Measurements from ENCODE around the gene EDDM13.
"Not testable (repeated sequence)": the region's sequence is repeated elsewhere in the genome, so short reads cannot be mapped to it uniquely, and the experiment has no call there.

The EDDM13 gene, protein sequence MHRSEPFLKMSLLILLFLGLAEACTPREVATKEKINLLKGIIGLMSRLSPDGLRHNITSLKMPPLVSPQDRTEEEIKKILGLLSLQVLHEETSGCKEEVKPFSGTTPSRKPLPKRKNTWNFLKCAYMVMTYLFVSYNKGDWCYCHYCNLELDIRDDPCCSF

GRCh38 chr19:56272161-56272798 lies at the start of gene EDDM13:
Gene EDDM13, plus strand, starts transcription at chr19:56272748. Its CDS starts 87 bp downstream, at chr19:56272835.
- no peaks in the 10 kb centered on the region for H3K36me3 ChIP-seq (ENCODE audit: control insufficient read depth in 2 of 2, insufficient read depth in 2 of 2, low read length in 2 of 2)
- no peaks in the 10 kb centered on the region for H3K9me3 ChIP-seq (ENCODE audit: control insufficient read depth in 2 of 2, low read length in 2 of 2)
- H3K27me3 ChIP-seq (ENCODE audit: control insufficient read depth in 2 of 2, insufficient read depth in 2 of 2, low read length in 2 of 2), result no peaks in the 10 kb centered on the region
- H3K4me3 ChIP-seq (ENCODE audit: low read length in 2 of 2), result no peak within 1 kb of the TSS
- H3K9ac ChIP-seq (ENCODE audit: low read depth in 1 of 2, low read length in 2 of 2), result no peak within 1 kb of the TSS
- no peak within 1 kb of the TSS for H3K27ac ChIP-seq (ENCODE audit: low read depth in 2 of 2, low read length in 2 of 2)
- no peaks in the 10 kb centered on the region for H3K4me1 ChIP-seq (ENCODE audit: control insufficient read depth in 2 of 2, insufficient read depth in 2 of 2, low read length in 2 of 2)

DNA sequence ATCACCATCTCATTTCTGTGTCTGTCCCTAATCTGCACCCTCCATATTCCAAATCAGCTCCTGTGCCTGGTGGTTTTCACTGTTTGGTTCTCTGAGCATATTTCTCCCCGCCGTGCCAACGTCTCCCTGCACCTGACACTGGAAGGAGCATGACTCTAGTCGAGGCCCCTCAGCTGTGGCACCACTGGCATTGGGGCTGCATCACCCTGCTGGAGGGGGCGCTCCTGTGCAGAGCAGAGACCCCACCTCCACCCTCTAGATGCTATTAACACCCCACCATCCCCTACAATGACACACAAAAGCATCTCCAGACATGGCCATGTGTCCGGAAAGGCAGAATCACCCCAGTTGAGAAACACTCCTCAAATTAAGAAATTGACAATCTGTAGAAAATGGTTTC lies 49.6 kb upstream of the EDDM13 start:
- no peaks in the 10 kb centered on the region for H3K9me3 ChIP-seq (ENCODE audit: control insufficient read depth in 2 of 2, low read length in 2 of 2)
- H3K36me3 ChIP-seq (ENCODE audit: control insufficient read depth in 2 of 2, insufficient read depth in 2 of 2, low read length in 2 of 2), result no peaks in the 10 kb centered on the region
- no peak overlapping the region for H3K27ac ChIP-seq (ENCODE audit: low read depth in 2 of 2, low read length in 2 of 2)
- no peak overlapping the region for H3K9ac ChIP-seq (ENCODE audit: low read depth in 1 of 2, low read length in 2 of 2)
- H3K27me3 ChIP-seq (ENCODE audit: control insufficient read depth in 2 of 2, insufficient read depth in 2 of 2, low read length in 2 of 2), result no peaks in the 10 kb centered on the region
- H3K4me1 ChIP-seq (ENCODE audit: control insufficient read depth in 2 of 2, insufficient read depth in 2 of 2, low read length in 2 of 2), result no peaks in the 10 kb centered on the region
- no peak overlapping the region for H3K4me3 ChIP-seq (ENCODE audit: low read length in 2 of 2)

DNA sequence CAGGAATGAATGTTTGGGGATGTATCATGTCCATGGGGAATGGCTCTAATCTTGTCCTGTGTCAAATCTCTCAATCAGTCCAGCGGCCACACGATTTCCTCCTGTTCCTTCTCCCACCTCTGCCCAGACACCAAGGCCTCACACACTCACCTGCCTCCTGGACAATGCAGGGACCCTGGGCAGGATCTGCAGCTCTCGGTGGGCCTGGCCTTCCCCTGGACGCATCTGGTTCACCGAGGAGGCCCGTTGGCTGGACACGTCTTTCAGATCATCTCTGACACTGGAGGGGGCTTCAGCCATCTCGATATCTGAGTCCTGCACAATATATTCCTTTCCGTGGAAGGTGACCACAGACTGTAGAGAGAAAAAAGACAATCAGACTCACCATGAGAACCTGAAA lies 49.1 kb upstream of the EDDM13 start:
- Histone ChIP-seq H3K4me1 (ENCODE audit: control insufficient read depth in 2 of 2, insufficient read depth in 2 of 2, low read length in 2 of 2) (no peaks in the 10 kb centered on the region), H3K9me3 (ENCODE audit: control insufficient read depth in 2 of 2, low read length in 2 of 2) (no peaks in the 10 kb centered on the region), H3K9ac (ENCODE audit: low read depth in 1 of 2, low read length in 2 of 2) (no peak overlapping the region), H3K27ac (ENCODE audit: low read depth in 2 of 2, low read length in 2 of 2) (no peak overlapping the region), H3K36me3 (ENCODE audit: control insufficient read depth in 2 of 2, insufficient read depth in 2 of 2, low read length in 2 of 2) (no peaks in the 10 kb centered on the region), H3K4me3 (ENCODE audit: low read length in 2 of 2) (no peak overlapping the region), H3K27me3 (ENCODE audit: control insufficient read depth in 2 of 2, insufficient read depth in 2 of 2, low read length in 2 of 2) (no peaks in the 10 kb centered on the region)

DNA sequence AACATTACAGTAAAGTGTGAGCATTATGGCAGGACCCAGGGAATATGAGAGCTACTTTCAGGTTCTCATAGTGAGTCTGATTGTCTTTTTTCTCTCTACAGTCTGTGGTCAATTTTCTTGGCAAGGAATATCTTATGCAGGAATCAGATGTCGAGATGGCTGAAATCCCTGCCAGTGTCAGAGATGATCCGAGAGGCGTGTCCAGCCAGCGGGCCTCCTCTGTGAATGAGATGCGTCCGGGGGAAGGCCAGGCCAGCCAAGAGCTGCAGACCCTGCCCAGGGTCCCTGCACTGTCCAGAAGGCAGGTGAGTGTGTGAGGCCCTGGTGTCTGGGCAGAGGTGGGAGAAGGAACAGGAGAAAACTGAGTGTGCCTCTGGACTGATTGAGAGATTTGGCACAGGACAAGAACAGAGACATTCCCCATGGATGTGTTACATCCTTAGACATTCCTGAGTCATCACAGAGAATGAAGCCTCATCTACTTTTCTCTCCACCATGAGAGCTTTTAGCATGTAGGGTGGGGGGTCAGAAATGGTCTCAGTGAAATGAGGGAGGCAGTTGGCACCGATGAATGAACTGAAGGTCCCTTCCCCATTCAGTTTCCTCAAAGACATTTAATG lies 27.3 kb upstream of the EDDM13 start:
- no peak overlapping the region for H3K4me3 ChIP-seq (ENCODE audit: low read length in 2 of 2)
- no peak overlapping the region for H3K27ac ChIP-seq (ENCODE audit: low read depth in 2 of 2, low read length in 2 of 2)
- H3K9ac ChIP-seq (ENCODE audit: low read depth in 1 of 2, low read length in 2 of 2), result no peak overlapping the region
- no peaks in the 10 kb centered on the region for H3K9me3 ChIP-seq (ENCODE audit: control insufficient read depth in 2 of 2, low read length in 2 of 2)
- no peaks in the 10 kb centered on the region for H3K27me3 ChIP-seq (ENCODE audit: control insufficient read depth in 2 of 2, insufficient read depth in 2 of 2, low read length in 2 of 2)
- no peaks in the 10 kb centered on the region for H3K4me1 ChIP-seq (ENCODE audit: control insufficient read depth in 2 of 2, insufficient read depth in 2 of 2, low read length in 2 of 2)
- no peaks in the 10 kb centered on the region for H3K36me3 ChIP-seq (ENCODE audit: control insufficient read depth in 2 of 2, insufficient read depth in 2 of 2, low read length in 2 of 2)

DNA sequence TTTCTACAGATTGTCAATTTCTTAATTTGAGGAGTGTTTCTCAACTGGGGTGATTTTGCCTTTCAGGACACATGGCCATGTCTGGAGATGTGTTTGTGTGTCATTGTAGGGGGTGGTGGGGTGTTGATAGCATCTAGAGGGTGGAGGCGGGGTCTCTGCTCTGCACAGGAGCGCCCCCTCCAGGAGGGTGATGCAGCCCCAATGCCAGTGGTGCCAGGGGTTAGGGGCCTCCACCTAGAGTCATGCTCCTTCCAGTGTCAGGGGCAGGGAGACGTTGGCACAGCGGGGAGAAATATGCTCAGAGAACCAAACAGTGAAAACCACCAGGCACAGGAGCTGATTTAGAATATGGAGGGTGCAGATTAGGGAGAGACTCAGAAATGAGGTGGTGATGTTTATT lies 26.8 kb upstream of the EDDM13 start:
- H3K4me3 ChIP-seq (ENCODE audit: low read length in 2 of 2); H3K36me3 ChIP-seq (ENCODE audit: control insufficient read depth in 2 of 2, insufficient read depth in 2 of 2, low read length in 2 of 2); H3K27ac ChIP-seq (ENCODE audit: low read depth in 2 of 2, low read length in 2 of 2); H3K9me3 ChIP-seq (ENCODE audit: control insufficient read depth in 2 of 2, low read length in 2 of 2); H3K9ac ChIP-seq (ENCODE audit: low read depth in 1 of 2, low read length in 2 of 2); H3K27me3 ChIP-seq (ENCODE audit: control insufficient read depth in 2 of 2, insufficient read depth in 2 of 2, low read length in 2 of 2); H3K4me1 ChIP-seq (ENCODE audit: control insufficient read depth in 2 of 2, insufficient read depth in 2 of 2, low read length in 2 of 2): not testable (repeated sequence)

DNA sequence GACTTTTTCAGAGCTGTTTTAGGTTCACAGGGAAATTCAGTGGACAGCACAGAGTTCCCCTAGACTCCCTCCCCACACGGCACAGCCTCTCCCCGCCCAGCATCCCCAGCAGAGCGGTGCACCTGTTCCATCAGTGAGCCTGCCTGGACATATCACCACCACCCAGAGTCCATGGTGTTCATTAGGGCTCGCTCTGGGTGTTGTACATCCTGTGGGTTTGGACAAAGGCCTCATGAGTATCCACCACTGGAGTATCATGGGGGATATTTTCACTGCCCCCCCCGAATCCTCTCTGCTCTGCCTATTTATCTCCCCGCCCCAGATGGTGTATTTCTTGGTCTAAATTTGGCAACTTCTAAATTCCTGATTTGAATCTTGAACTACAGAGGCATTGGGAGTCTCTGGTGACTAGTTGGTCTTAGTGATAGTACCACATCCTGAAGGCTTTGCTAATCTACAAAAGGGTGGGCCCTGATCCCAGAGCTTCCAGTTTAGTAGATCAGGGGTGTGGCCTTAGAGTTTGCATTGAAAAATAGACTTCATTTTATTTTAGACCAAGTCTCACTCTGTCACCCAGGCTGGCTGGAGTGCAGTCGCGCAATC lies 23.7 kb upstream of the EDDM13 start:
- H3K4me1 ChIP-seq (ENCODE audit: control insufficient read depth in 2 of 2, insufficient read depth in 2 of 2, low read length in 2 of 2); H3K4me3 ChIP-seq (ENCODE audit: low read length in 2 of 2); H3K27ac ChIP-seq (ENCODE audit: low read depth in 2 of 2, low read length in 2 of 2); H3K9ac ChIP-seq (ENCODE audit: low read depth in 1 of 2, low read length in 2 of 2); H3K27me3 ChIP-seq (ENCODE audit: control insufficient read depth in 2 of 2, insufficient read depth in 2 of 2, low read length in 2 of 2); H3K36me3 ChIP-seq (ENCODE audit: control insufficient read depth in 2 of 2, insufficient read depth in 2 of 2, low read length in 2 of 2); H3K9me3 ChIP-seq (ENCODE audit: control insufficient read depth in 2 of 2, low read length in 2 of 2): not testable (repeated sequence)

DNA sequence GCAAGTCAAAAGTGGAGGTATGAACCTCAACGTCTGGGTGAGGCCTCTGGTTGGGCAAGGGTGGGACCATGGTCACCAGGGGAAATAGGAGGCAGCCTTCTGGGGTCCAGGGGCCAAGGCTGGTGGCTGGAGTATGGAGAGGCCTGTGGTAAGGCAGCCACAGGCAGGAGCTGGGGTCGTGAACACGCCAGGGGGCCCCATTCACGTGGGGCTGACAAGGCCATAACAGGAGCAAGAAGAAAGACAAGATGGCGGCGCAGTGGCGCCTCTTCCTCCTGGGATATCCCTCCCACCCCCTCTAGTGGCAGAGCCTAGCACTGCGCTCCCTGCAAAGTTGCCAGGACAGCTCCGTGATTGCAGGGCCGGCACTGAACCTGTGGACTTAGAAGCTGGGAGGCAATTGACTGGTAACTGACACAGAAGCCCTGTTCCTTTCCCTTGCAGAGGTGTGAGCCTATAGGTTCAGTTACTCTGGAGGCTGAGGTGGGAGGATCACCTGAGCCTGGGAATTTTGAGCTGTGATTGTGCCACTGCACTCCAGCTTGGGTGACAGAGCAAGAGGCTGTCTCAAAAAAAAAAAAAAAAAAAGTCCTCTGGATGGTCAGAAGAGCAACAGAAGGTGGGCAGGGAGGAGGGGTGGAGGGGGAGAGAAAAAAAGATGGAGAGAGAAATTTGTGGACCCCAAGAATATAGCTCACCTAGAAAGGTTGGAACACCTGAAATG lies 19.7 kb upstream of the EDDM13 start:
- Histone ChIP-seq H3K27me3 (ENCODE audit: control insufficient read depth in 2 of 2, insufficient read depth in 2 of 2, low read length in 2 of 2) (no peaks in the 10 kb centered on the region), H3K36me3 (ENCODE audit: control insufficient read depth in 2 of 2, insufficient read depth in 2 of 2, low read length in 2 of 2) (no peaks in the 10 kb centered on the region), H3K4me1 (ENCODE audit: control insufficient read depth in 2 of 2, insufficient read depth in 2 of 2, low read length in 2 of 2) (no peaks in the 10 kb centered on the region), H3K27ac (ENCODE audit: low read depth in 2 of 2, low read length in 2 of 2) (no peak overlapping the region), H3K9me3 (ENCODE audit: control insufficient read depth in 2 of 2, low read length in 2 of 2) (no peaks in the 10 kb centered on the region), H3K9ac (ENCODE audit: low read depth in 1 of 2, low read length in 2 of 2) (no peak overlapping the region), H3K4me3 (ENCODE audit: low read length in 2 of 2) (no peak overlapping the region)

GRCh38 chr19:56253737-56254136 lies 18.8 kb upstream of the EDDM13 start:
- H3K27ac ChIP-seq (ENCODE audit: low read depth in 2 of 2, low read length in 2 of 2), result no peak overlapping the region
- H3K36me3 ChIP-seq (ENCODE audit: control insufficient read depth in 2 of 2, insufficient read depth in 2 of 2, low read length in 2 of 2), result no peaks in the 10 kb centered on the region
- no peak overlapping the region for H3K9ac ChIP-seq (ENCODE audit: low read depth in 1 of 2, low read length in 2 of 2)
- no peaks in the 10 kb centered on the region for H3K9me3 ChIP-seq (ENCODE audit: control insufficient read depth in 2 of 2, low read length in 2 of 2)
- no peaks in the 10 kb centered on the region for H3K27me3 ChIP-seq (ENCODE audit: control insufficient read depth in 2 of 2, insufficient read depth in 2 of 2, low read length in 2 of 2)
- no peak overlapping the region for H3K4me3 ChIP-seq (ENCODE audit: low read length in 2 of 2)
- no peaks in the 10 kb centered on the region for H3K4me1 ChIP-seq (ENCODE audit: control insufficient read depth in 2 of 2, insufficient read depth in 2 of 2, low read length in 2 of 2)

- Histone ChIP-seq H3K27me3 (ENCODE audit: control insufficient read depth in 2 of 2, insufficient read depth in 2 of 2, low read length in 2 of 2) (no peaks in the 10 kb centered on the region), H3K4me1 (ENCODE audit: control insufficient read depth in 2 of 2, insufficient read depth in 2 of 2, low read length in 2 of 2) (no peaks in the 10 kb centered on the region), H3K9ac (ENCODE audit: low read depth in 1 of 2, low read length in 2 of 2) (no peak overlapping the region), H3K9me3 (ENCODE audit: control insufficient read depth in 2 of 2, low read length in 2 of 2) (no peaks in the 10 kb centered on the region), H3K4me3 (ENCODE audit: low read length in 2 of 2) (no peak overlapping the region), H3K27ac (ENCODE audit: low read depth in 2 of 2, low read length in 2 of 2) (no peak overlapping the region), H3K36me3 (ENCODE audit: control insufficient read depth in 2 of 2, insufficient read depth in 2 of 2, low read length in 2 of 2) (no peaks in the 10 kb centered on the region)
Measured at GRCh38 chr19:56258272-56258671, 14.3 kb upstream of the EDDM13 start.

- no peaks in the 10 kb centered on the region for H3K4me1 ChIP-seq (ENCODE audit: control insufficient read depth in 2 of 2, insufficient read depth in 2 of 2, low read length in 2 of 2)
- H3K4me3 ChIP-seq (ENCODE audit: low read length in 2 of 2), result no peak overlapping the region
- H3K9ac ChIP-seq (ENCODE audit: low read depth in 1 of 2, low read length in 2 of 2), result no peak overlapping the region
- H3K9me3 ChIP-seq (ENCODE audit: control insufficient read depth in 2 of 2, low read length in 2 of 2), result no peaks in the 10 kb centered on the region
- H3K27ac ChIP-seq (ENCODE audit: low read depth in 2 of 2, low read length in 2 of 2), result no peak overlapping the region
- no peaks in the 10 kb centered on the region for H3K27me3 ChIP-seq (ENCODE audit: control insufficient read depth in 2 of 2, insufficient read depth in 2 of 2, low read length in 2 of 2)
- no peaks in the 10 kb centered on the region for H3K36me3 ChIP-seq (ENCODE audit: control insufficient read depth in 2 of 2, insufficient read depth in 2 of 2, low read length in 2 of 2)
Measured at GRCh38 chr19:56261145-56261544, 11.4 kb upstream of the EDDM13 start.
